Aorta (tissue), 5 donors: ENCODE results near the gene DCXR. TPM values are rescaled to one million over a fixed set of nuclear protein-coding genes. Genes with fewer than 3 reads are reported as not detected.

ENCODE experiments used
- ATAC-seq: fragments of 200-7000 bp; cut with Tn5 transposase; one replicate; pipeline ENCODE4 v1.9.1; 2022; ENCODE audit warnings: moderate library complexity; ENCODE audit not compliant: low FRiP score
- DNase-seq, 2 donors: peaks; one replicate each; pipeline ENCODE4 v3.0.0-alpha.2; 2020
- H3K27ac ChIP-seq, 2 donors: one replicate each; pipeline ENCODE4 v1.5.1; 2013; ENCODE audit warnings: low read length in 2 of 2, mild to moderate bottlenecking in 2 of 2, moderate library complexity in 2 of 2, control low read depth in 1 of 2, inconsistent platforms in 1 of 2, low read depth in 1 of 2
- H3K27me3 ChIP-seq, 2 donors: one replicate each; pipeline ENCODE4 v1.6.1; 2013; ENCODE audit warnings: control low read depth in 1 of 2, low read length in 1 of 2, mild to moderate bottlenecking in 1 of 2, moderate library complexity in 1 of 2; ENCODE audit not compliant: insufficient read depth in 2 of 2, control insufficient read depth in 1 of 2
- H3K36me3 ChIP-seq, 2 donors: one replicate each; pipeline ENCODE4 v1.6.1; 2013; ENCODE audit warnings: control low read depth in 1 of 2, low read length in 1 of 2, mild to moderate bottlenecking in 1 of 2; ENCODE audit not compliant: insufficient read depth in 2 of 2, control insufficient read depth in 1 of 2
- H3K4me1 ChIP-seq, 2 donors: one replicate each; pipeline ENCODE4 v1.6.1; 2013; ENCODE audit warnings: low read length in 2 of 2, control low read depth in 1 of 2, mild to moderate bottlenecking in 1 of 2, moderate library complexity in 1 of 2; ENCODE audit not compliant: insufficient read depth in 2 of 2, control insufficient read depth in 1 of 2
- H3K4me3 ChIP-seq, 2 donors: one replicate each; pipeline ENCODE4 v1.5.1; 2013; ENCODE audit warnings: low read length in 2 of 2, control low read depth in 1 of 2, mild to moderate bottlenecking in 1 of 2
- H3K9me3 ChIP-seq: one replicate; pipeline ENCODE4 v1.6.1; 2013; ENCODE audit warnings: mild to moderate bottlenecking, low read length; ENCODE audit not compliant: control insufficient read depth
- WGBS, 2 donors: extraction: QIAGEN DNeasy Blood & Tissue Kit; methylation state at CpG; one replicate each; pipeline ENCODE4 v1.1.7; 2013; 5-methylcytosine and 5-hydroxymethylcytosine counted together
- intact Hi-C, 2 donors: fragments of 100-400 bp; cut with DNase I; formaldehyde crosslinking; loops; one replicate each; pipeline versions ENCODE4 v1.14.2 to v1.15.0; 2022
- polyA plus RNA-seq, 2 donors: library from polyadenylated mRNA; stranded (reverse); fragments of 200-250 nt; gene quantifications; one replicate each; pipeline ENCODE4 v1.2.3, GENCODE V29; 2013
- total RNA-seq, 2 donors: library from RNA; stranded (reverse); fragmentation: NEBNext Ultra II Directional; extraction: Animal tissue kit (Norgen Biotek cat#: 25700); gene quantifications; one replicate each; pipeline ENCODE4 v1.2.1, GENCODE V29; 2021
- donor health status: healthy with polysubstance abuse.
- donor health status: Bipolar disorder and iron deficiency.
- donor health status: DM: no; HTN: no; CAD: no.
- donor health status: DM: no; HTN: no; CAD: no.
- donor health status: DM: yes; HTN: yes; CAD: no.

The DCXR gene
- total and polyA plus RNA-seq, 4 donors = 34.9 to 81.0 (median 71.1) TPM

DNA sequence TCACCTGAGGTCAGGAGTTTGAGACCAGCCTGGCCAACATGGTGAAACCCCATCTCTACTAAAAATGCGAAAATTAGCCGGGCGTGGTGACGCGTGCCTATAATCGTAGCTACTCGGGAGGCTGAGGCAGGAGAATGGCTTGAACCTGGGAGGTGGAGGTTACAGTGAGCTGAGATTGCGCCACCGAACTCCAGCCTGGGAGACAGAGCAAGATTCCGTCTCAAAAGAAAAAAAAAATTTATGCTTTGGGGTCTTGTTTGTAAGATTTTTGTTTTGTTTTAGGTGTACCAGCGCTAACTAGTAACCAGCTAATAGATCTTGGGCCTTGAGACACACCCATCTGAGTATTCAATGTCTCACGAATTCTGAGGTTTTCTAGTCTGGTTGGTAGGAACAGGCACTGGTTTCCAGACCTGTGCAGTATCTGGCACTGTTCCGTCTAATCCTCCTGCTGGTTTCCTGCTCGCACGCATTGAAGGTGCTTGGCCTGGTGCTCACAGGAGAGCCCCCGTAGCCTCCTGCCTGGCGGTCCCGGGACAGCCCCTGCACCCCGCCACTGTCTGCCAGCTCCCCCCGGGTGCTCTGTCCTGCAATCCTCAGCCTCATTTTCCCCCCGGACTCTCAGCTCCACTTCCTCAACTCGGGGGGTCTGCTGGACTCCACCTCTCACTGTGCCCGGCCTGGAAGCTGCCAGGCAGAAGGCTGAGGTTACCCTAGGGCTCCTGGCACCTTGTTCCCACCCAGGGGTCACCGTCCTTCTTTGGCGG, 38.7 kb upstream of the DCXR start:
- no peaks in the 10 kb centered on the region for H3K9me3 ChIP-seq
- no peaks in the 10 kb centered on the region for H3K4me1 ChIP-seq
- peaks cover 0 to 10% of the 10 kb centered on the region in 2 donors for H3K36me3 ChIP-seq
- DNase-seq (no peak), ATAC-seq (no peak)
- H3K27me3 ChIP-seq = no peaks in the 10 kb centered on the region
- WGBS, 2 donors = 79 to 82% methylated on average over 25 of the region's 25 CpGs
- H3K27ac ChIP-seq = no peak overlapping the region
- no peak overlapping the region for H3K4me3 ChIP-seq
- intact Hi-C loops = no loop called here

DNA sequence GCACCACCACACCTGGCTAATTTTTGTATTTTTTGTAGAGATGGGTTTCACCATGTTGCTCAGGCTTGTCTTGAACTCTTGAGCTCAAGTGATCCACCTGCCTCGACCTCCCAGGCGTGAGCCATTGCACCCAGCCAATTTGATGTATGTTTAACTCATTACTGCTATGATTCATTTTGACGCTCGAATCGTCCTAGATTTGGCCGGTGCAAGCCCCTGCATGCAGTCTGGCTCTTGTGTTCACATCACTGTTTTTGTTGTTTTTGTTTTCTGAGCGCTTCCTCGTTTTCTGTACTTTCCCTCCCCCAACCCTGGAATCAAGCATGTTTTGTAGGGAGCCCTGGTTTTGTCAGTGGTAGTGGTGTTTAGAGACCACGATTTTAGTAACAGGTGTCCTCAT, 35.9 kb upstream of the DCXR start:
- no peaks in the 10 kb centered on the region for H3K36me3 ChIP-seq
- H3K9me3 ChIP-seq = no peaks in the 10 kb centered on the region
- DNase-seq = no peak
- no peak overlapping the region for H3K4me3 ChIP-seq
- WGBS, 2 donors = 77 to 79% methylated on average over 9 of the region's 9 CpGs
- no peak overlapping the region for H3K27ac ChIP-seq
- ATAC-seq = no peak
- no peaks in the 10 kb centered on the region for H3K4me1 ChIP-seq
- no peaks in the 10 kb centered on the region for H3K27me3 ChIP-seq
- intact Hi-C loops = no loop called here

DNA sequence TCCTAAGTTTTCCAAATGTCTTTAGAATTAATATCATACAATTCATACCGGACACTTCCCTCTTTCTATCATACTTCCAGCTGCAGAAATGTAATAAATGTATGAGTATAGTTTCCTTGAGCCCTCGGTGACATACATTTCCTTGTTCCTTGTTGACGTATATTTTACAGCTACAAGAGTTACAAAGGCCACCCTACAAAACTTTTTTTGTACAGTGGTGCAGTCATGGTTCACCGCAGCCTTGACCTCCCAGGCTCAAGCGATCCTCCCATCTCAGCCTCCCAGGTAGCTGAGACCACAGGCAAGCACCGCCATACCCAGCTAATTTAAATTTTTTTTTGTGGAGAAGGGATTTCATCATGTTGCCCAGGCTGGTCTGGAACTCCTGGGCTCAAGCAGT, 35.3 kb upstream of the DCXR start:
- no peak for DNase-seq
- 81% methylated on average over 6 of the region's 6 CpGs for WGBS, 2 donors
- no peaks in the 10 kb centered on the region for H3K36me3 ChIP-seq
- intact Hi-C loops = no loop called here
- H3K27ac ChIP-seq = no peak overlapping the region
- no peaks in the 10 kb centered on the region for H3K4me1 ChIP-seq
- H3K4me3 ChIP-seq = no peak overlapping the region
- H3K27me3 ChIP-seq = no peaks in the 10 kb centered on the region
- no peak for ATAC-seq
- H3K9me3 ChIP-seq = no peaks in the 10 kb centered on the region

DNA sequence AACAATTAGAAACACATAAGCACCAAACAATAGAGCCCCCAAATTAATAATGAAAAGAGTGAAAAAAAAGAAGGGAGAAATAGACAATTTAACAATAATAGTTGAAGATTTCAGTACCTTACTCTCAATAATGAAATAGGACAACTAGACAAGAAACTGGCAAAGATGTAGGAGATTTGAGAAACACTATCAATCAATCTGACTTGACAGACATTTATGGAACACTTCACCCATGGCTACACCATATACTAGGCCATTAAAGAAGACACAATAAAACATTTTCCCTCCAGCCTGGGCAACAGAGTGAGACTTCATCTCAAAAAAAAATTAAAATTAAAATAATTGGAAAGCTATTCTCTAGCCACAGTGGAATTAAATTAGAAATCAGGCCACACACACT, 33.1 kb upstream of the DCXR start:
- Histone ChIP-seq H3K27me3 (no peaks in the 10 kb centered on the region), H3K4me3 (no peak overlapping the region), H3K36me3 (no peaks in the 10 kb centered on the region), H3K4me1 (no peaks in the 10 kb centered on the region), H3K27ac (no peak overlapping the region), H3K9me3 (no peaks in the 10 kb centered on the region)
- intact Hi-C loops = no loop called here
- DNase-seq (no peak), ATAC-seq (no peak)

DNA sequence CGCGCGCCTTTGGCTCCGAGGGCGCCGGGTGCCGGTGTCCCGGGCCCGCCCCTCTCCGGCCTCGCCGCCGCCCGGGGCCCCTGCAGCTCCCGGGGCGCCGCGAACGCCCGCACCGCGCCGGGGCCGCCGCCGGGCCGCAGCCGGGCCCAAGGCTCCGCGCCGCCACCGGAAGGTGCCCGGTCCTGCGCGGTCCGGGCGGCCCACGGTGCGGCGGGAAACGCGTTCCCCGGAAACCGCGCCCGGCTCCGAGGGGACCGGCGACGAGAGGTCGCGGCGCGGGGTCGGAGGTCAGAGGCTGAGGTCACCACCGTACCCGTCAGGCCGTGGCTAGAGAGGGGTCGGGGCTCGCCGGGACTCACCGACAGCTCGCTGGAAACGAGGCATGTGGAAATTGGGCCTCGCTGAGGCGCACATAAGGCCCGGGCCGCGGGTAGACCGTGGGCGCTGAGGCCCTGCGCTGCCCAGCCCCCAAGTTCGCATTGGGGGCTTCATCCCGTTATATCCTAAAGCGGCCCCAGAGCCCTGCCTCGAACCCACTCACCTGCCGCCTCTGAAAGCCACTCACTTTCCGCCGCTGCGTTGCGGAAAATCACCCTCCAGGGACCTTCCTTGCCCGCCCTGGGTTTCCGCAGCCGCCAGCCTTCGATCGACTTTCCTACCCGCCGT, 28.3 kb upstream of the DCXR start, which contains the start of gene DUS1L:
TSS of gene DUS1L (minus strand) at position 167 of the 666 bp plus-strand sequence. CDS start 745 bp downstream, outside the sequence.
- intact Hi-C loops = no loop called here
- no peaks in the 10 kb centered on the region for H3K4me1 ChIP-seq
- no peaks in the 10 kb centered on the region for H3K27me3 ChIP-seq
- ATAC-seq (peak; percentile 92), DNase-seq (peak; percentile 74 to 91)
- H3K27ac ChIP-seq = peak within 1 kb of the TSS; percentile 69 to 78
- no peaks in the 10 kb centered on the region for H3K9me3 ChIP-seq
- WGBS, 2 donors = 10 to 11% methylated on average over 65 to 88 of the region's 88 CpGs
- H3K4me3 ChIP-seq = peak within 1 kb of the TSS; percentile 60 to 80
- peaks cover 0 to 1% of the 10 kb centered on the region in 2 donors for H3K36me3 ChIP-seq

DNA sequence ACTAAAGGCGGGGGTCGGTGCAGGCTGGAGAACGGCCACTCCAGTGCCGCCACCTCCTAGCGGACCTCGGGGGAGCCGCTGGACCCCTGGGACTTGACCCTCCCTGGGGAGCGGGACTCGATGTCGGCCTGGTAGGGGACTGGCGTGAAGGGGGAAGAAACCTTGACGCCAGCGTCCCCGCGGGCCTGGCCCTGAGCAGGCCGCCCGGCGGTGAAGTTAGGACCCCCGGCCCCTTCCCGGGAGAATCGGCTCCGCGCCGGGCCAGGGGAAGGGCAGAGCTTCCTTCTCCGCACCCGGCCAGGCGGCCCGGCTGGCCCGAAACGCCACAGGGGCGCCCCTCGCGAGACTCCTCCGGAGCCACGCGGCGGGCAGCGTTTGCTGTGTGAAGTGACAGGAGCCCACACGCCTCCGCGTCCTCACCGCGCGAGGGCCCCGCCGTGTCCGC, 27.7 kb upstream of the DCXR start:
- ATAC-seq (peak; percentile 19), DNase-seq (no peak)
- Histone ChIP-seq H3K9me3 (no peaks in the 10 kb centered on the region), H3K27ac (peak overlapping the region in 1 of 2 donors; percentile 23), H3K36me3 (peaks cover 0 to 4% of the 10 kb centered on the region in 2 donors), H3K4me1 (no peaks in the 10 kb centered on the region), H3K27me3 (no peaks in the 10 kb centered on the region), H3K4me3 (peak overlapping the region; percentile 60 to 80)
- 0 to 1% methylated on average over 31 to 47 of the region's 47 CpGs for WGBS, 2 donors
- intact Hi-C loops = no loop called here

DNA sequence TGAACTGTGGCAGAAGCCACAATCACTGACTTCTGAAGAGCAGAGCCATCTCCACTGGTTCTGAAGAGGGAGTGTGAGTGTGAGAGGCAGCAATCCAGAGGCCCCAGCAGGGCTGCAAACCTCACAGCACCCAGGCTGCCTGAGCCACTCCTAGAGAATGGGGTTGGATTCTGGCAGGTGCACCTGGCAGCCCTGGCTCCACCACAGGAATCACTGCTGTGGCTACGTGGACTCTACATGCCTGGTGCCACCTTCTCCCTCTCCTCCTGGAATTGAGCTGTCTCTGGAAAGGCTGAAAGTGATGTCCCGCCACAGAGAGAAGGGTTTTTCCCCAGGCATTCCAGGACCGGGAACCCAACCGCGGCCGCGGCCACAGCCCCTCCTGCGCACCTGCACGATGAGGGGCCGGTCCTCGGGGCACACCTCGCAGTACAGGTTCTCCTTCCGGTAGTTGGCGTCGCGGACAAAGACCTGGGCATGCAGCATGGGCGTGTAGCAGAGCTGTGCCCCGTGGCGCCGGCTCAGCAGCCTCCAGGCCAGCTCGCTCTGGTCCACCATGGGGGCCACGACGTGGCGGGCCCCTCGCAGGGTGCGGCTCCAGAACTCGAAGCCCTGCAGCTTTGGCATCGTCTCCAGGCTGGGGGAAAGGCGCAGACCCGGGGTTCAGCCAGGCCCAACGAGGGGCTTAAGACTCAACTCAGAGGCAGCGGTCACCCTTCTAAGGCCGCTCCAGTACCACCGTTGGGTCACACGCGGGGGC, 27.1 kb upstream of the DCXR start:
- H3K36me3 ChIP-seq = peaks cover 0 to 6% of the 10 kb centered on the region in 2 donors
- 27 to 34% methylated on average over 36 of the region's 36 CpGs for WGBS, 2 donors
- intact Hi-C loops = no loop called here
- H3K27ac ChIP-seq = no peak overlapping the region
- no peaks in the 10 kb centered on the region for H3K9me3 ChIP-seq
- peak overlapping the region; percentile 60 to 80 for H3K4me3 ChIP-seq
- no peaks in the 10 kb centered on the region for H3K4me1 ChIP-seq
- no peaks in the 10 kb centered on the region for H3K27me3 ChIP-seq
- DNase-seq (no peak), ATAC-seq (no peak)

DNA sequence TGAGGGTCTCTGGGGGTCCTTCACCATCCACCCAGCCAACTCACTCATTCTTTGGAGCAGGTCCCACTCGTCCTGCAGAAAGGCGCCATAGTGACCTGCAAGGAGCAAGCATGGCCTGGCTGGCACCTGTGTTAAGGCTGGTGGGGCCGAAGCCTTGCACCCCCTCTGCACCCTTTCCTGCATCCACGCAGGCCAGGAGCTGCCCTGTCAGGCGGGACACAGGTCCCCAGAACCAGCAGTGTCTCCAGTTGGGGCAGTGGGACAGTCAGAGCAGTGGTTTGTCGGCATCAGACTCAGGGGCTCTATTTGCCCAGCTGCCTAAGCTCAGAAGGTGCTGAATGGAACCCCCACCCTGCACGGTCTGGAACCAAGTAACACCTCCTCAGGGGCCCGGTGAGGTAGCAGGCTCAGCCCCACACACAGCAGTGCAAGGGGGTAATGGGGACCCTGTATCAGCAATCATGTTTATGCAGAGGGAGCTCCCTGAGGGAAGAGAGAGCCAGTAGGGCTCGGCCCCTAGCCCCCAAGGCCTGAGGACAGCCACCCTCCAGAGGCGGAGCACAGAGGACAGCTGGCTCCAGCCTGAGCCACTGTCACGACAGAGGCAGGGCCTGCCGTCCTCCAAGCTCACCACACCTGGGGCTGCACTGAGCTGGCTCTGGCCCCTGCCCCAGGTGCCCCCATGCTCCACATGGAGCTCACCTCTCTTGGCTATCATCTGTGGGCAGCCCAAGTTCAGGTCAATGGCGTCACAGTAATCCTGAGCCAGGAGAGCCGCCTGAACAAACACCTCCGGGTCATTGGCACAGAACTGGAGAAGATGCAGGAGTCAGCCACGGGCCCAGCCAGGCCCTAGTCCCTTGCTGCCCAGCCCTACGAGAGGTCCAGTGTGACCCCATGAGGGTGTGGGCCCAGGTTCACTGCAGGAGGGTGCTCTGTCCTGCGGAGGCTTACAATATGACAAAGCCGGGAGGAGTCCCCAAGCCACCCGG, 26.2 kb upstream of the DCXR start:
- Histone ChIP-seq H3K9me3 (no peaks in the 10 kb centered on the region), H3K27me3 (no peaks in the 10 kb centered on the region), H3K4me1 (no peaks in the 10 kb centered on the region), H3K4me3 (no peak overlapping the region), H3K36me3 (peaks cover 0 to 6% of the 10 kb centered on the region in 2 donors), H3K27ac (no peak overlapping the region)
- intact Hi-C loops = no loop called here
- DNase-seq (no peak), ATAC-seq (no peak)
- 74 to 78% methylated on average over 20 of the region's 20 CpGs for WGBS, 2 donors
